ENCODE measurements around the gene ZNF524.
"Not testable (repeated sequence)": the region's sequence is repeated elsewhere in the genome, so short reads cannot be mapped to it uniquely, and the experiment has no call there.

ZNF524 gene, protein sequence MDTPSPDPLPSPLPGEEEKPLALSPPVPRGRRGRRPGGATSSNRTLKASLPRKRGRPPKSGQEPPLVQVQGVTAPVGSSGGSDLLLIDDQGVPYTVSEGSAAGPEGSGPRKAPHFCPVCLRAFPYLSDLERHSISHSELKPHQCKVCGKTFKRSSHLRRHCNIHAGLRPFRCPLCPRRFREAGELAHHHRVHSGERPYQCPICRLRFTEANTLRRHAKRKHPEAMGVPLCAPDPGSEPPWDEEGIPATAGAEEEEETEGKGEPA

DNA sequence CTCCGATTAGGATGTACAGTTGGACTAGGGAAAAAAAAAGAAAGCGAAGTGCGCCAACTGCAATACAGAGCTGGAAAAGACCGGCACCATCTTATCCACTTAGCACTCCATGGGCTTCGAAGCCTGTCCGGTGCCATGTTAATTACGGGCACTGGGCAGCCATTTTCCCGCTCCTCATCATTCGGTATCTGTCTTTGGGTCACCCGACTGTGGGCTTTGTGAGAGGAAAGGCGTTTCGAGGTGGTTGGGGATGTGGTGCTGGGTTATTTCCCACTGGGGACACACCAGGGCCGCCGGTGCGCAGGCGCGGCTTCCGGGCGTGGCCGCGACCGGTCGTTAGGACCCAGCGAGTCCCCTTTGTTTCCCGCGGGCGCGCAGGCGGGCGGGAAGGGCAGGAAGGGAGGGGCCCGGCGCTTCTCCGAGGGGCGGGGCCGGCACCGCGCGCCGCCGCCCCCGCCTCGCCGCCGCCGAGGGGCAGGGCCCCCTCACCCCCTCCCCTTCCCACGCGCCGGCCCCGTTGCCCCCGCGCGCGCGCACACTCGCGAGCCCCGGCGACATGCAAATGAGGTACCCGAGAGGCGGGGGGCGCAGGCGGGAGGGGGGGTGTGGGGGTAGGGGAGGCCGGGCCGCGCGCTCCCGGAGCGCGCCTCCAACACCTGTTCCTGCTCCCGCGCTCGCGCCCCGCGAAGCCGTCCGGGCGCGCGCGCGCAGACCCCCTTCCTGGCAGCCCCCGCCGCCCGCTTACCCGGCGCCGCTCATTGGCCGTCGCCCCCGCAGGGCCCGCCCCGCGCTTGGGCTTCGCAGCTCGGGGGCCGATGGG, at the start of gene ZNF524:
ZNF524 (plus strand) TSS at position 447 of the 820 bp plus-strand sequence. CDS start 1,825 bp downstream, outside the sequence.
- DNase-seq (ENCODE audit: low read depth) = peak; percentile 76

DNA sequence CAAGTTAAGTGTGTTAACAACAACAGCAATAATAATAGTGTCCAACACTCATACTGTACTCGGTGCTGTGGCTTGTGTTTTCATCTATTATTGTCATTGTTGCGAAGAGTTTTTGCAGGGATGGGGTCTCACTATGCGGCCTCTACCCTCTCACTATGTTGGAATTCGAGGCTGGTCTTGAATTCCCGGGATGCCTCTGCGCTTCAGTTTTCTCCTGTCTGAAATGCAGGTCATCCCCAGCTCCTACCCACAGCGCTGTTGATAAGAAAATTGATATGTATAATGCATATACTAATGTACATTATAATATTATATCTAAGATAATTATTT, 49.8 kb upstream of the ZNF524 start:
- no peak for DNase-seq (ENCODE audit: low read depth)

DNA sequence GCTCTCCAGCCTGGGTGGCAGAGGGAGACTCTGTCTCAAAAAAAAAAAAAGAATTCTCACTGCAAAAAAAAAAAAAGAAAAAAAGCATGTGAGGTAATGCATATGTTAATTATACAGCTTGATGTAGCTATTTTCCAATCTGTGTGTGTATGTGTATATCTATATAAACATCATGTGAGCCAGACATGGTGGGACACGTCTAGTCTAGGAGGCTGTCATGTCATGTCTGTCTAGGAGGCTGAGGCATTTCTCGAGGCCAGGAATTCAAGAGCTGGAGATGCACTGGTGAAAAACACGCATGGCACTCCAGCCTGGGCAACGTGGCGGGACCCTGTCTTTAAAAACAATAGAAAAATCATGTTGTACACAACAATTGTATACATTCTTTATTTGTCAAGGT, 47.9 kb upstream of the ZNF524 start:
- no peak for DNase-seq (ENCODE audit: low read depth)

DNA sequence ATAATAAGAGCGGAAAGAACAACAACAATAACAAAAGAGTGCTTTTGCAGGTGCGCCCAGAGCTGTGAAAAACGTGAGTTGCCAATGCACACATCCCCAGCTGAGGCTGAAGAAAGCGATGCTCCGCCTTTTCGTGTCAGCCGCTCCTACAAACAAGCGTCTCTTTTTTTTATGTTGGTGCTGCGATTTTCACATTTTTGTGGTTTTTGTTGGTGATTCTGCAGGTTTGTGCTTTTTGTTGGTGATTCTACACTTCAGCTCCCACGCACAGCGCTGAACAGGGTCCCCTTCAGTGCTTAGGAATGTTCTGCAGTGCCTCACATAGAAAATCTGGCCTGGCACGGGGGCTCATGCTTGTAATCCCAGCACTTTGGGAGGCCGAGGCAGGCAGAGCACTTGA, 47.5 kb upstream of the ZNF524 start:
- no peak for DNase-seq (ENCODE audit: low read depth)

DNA sequence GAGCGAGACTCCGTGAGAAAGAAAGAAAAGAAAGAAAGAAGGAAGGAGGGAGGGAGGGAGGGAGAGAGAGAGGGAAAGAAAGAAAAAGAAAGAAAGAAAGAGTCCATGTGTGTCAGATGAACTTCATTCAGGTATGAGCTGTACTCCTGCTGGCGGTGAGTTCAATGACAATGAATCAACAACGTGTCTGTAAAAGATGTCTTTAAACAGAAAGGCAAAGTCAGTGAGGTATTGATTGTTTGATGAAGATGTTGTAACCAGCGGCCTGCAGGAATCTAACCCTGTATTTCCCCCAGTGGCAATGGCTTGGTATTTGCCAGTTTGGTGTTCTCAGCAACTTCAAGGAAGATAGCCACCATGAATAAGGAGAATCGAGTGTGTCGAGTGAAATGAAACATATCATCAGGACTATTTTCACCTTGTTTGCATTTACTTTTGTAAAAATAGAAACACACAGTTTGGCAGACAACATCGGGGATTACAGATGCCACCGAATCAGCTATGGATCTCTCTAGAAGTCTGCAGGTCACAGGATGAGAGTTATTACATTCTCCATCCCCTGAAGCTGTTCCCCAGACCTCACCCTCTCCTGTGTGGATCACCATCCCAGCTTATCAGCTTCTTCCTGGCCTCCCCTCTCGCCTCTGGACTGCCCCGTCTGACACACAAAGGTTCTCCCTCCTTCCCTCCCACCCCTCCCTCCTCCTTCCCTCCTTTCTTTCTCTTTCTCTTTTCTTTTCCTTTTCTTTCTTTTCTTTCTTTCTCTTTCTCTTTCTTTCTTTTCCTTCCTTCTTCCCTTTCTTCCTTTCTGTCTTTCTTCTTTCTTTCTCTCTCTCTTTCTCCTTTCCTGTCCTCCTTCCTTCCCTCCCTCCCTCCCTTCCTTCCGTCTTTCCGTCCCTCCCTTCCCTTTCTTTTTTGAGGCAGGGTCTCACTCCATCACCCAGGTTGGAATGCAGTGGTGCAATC, 46.6 kb upstream of the ZNF524 start:
- no peak for DNase-seq (ENCODE audit: low read depth)

DNA sequence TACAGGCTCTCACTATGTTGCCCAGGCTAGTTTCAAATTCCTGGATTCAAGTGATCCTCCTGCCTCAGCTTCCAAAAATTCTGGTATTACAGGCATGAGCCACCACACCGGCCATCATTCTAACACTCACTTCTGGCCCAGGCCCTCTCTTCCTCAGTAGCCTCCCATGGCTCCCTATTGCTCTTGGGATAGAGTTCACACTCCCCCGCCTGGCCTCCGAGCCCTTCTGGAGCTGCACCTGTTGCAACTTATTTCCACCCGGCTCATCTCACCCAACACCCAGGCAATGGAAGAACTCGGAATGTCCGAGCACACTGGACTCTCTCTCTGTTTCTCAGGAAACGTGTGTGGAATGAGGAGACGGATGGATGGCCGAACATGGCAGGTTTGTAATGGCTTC, 45.8 kb upstream of the ZNF524 start:
- no peak for DNase-seq (ENCODE audit: low read depth)

DNA sequence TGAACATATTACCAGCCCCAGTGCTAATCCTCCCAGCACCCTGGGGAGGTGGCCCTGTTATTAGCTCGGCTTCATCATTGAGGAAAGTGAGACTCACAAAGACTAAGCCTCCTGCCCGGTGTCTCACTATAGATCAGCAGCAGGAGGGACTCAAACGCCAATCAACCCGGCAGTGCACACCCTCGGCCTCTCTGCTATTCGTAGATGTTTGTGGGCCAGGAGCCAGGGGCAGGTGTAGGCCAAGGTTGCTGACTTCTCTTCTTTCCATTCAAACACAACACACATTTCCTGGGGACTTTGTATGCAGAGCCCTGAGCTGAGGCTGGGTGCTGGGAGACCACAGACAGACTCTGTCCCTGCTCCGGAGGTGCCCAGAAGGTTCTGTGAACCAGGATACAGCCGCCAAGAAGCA, 45.3 kb upstream of the ZNF524 start:
- no peak for DNase-seq (ENCODE audit: low read depth)

DNA sequence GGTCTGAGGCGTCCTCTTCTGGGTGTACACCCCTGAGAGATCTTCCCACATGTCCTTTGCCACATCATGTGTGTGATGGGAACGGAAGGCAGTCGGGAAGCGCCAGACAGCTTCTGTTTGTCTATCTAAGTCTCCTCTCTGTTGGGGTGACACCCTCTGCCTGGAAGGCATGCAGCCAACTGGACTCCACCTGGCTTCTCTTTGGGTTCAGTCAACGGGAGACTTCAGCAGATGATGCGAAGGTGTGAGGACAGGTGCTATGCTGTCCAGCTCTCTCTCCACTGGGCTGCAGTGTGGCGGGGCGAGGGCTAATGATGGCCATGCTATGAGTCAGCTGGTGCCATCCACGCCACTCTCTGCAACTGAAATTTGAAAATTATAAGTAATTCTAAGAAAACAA, 40.4 kb upstream of the ZNF524 start:
- no peak for DNase-seq (ENCODE audit: low read depth)

DNA sequence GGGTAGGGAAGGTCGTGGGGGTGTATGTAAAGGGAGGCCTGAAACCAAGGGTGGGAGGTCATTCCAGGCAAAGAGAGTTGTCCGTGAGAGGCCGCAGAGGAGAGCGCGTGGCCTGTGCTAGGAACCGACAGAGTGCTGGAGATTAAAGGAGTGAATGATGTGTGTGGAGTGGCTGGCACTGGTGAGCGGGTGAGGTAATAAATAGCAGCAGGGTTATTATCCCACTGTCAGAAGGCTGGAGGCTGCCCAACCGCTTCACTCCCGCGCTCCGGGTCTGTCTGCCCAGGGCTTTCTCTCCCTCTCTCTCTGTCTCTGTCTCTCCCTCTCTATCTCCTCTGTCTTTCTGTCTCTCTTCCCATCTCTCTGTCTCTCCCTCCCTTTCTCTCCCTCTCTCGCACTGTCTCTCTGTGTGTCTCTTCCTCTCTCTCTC, 36.8 kb upstream of the ZNF524 start:
- DNase-seq (ENCODE audit: low read depth) = no peak

DNA sequence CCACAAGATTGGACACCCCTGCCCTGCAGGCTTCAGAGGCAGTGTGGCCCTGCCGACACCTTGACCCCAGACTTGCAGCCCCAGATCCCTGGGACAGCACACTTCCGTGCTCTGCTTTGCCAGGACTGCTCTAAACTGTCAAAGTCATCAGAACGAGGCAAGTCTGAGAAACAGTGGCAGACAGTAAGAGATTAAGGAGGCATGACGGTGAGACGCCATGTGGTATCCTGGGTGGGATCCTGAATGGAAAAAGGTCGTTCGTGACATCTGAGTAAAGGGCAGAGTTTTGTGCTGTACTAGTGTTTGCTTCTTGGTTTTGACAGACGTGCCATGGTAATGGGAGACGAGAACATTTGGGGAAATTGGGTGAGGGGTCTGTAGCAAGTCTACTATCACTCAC, 33.3 kb upstream of the ZNF524 start:
- DNase-seq (ENCODE audit: low read depth) = no peak

DNA sequence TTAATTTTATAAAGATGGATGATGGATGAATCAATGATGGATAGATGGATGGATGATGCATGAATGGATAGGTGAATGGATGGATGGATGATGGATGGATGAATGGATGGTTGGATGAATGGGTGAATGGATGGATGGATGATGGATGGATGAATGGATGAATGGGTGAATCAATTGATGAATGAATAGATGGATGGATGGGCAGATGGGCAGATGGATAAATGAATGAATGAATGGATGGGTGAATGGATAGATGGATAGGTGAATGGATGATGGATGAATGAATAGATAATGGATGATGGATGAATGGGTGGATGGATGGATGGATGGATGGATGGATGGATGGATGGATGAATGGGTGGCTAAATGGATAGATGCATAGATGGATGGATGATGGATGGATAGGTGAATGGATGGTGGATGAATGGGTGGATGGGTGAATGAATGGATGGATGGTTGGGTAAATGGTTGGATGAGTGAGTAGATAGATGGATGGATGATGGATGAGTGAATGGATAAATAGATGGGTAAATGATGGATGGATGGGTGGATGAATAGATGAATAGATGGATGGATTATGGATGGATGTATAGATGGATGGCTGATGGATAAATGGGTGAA, 32.3 kb upstream of the ZNF524 start:
- no peak for DNase-seq (ENCODE audit: low read depth)

DNA sequence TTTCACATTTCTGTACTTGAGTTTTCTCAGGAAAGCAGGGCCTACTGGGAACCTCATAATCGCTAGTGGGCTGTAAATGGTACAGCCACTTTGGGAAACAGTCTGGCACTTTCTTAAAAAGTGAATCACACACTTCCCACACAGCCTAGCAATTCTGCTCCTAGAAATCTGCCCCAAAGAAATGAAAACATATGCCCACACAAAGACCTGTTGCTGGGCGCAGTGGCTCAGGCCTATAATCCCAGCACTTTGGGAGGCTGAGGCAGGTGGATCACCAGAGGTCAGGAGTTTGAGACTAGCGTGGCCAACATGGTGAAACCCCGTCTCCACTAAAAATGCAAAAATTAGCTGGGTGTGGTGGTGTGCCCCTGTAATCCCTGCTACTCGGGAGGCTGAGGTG, 30.6 kb upstream of the ZNF524 start:
- not testable (repeated sequence) for DNase-seq (ENCODE audit: low read depth)

DNA sequence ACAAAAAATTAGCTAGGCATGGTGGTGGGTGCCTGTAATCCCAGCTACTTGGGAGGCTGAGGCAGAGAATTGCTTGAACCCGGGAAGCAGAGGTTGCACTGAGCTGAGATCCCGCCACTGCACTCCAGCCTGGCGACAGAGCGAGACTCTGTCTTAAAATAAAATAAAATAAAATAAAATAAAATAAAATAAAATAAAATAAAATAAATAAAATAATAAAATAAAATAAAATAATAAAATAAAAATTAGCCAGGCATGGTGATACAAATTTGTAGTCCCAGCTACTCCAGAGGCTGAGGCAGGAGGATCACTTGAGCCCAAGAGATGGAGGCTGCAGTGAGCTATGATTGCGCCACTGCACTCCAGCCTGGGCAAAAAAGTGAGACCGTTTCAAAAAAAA, 26.2 kb upstream of the ZNF524 start:
- not testable (repeated sequence) for DNase-seq (ENCODE audit: low read depth)

DNA sequence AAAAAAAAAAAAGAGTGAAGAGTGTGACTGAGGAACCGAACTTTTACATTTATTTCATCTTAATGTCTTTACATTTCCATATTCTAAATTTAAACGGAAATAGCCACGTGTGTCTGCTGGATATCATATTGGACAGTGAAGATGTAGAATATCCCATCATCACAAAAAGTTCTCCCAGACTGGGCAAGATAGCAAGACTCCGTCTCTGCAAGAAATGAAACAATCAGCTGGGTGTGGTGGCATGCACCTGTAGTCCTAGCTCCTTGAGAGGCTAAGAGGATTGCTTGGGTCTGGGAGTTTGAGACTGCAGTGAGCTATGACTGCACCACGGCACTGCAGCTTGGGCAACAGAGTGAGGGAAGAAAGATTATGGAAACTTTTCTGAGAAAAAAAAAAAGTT, 23.3 kb upstream of the ZNF524 start:
- no peak for DNase-seq (ENCODE audit: low read depth)

DNA sequence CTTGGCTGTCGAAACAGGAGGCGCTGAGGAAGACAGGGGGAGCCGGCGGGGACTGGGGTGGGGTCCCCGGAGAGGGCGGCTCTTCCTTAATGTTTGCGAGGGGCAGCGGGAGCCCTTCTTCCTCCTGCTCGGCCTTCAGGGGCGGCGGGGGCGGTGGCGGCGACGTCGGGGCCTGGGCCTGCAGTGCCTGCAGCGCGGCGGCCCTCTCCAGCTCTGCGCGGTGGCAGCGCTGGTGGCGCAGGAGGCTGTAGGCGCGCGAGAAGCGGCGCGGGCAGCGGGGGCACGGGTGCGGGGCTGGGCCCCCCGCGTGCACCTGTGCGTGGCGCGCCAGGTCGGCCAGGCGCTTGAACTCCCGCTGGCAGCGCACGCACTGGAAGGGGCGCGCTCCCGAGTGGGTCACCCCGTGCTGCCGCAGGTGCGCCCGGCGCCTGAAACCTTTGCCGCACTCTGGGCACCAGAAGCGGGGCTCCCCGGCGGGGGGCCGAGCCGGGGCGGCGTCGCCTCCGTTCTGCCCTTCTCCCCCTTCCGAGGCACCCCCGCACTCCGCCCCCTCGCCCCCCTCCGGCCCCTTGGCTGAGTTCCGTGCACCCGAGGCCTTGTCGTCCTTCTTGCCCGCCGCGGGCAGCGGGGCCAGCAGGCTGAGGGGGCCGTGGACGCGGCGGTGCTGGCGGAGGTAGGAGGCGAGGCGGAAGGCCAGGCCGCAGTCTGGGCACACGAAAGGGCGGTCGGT, 21.9 kb upstream of the ZNF524 start:
- DNase-seq (ENCODE audit: low read depth) = no peak

DNA sequence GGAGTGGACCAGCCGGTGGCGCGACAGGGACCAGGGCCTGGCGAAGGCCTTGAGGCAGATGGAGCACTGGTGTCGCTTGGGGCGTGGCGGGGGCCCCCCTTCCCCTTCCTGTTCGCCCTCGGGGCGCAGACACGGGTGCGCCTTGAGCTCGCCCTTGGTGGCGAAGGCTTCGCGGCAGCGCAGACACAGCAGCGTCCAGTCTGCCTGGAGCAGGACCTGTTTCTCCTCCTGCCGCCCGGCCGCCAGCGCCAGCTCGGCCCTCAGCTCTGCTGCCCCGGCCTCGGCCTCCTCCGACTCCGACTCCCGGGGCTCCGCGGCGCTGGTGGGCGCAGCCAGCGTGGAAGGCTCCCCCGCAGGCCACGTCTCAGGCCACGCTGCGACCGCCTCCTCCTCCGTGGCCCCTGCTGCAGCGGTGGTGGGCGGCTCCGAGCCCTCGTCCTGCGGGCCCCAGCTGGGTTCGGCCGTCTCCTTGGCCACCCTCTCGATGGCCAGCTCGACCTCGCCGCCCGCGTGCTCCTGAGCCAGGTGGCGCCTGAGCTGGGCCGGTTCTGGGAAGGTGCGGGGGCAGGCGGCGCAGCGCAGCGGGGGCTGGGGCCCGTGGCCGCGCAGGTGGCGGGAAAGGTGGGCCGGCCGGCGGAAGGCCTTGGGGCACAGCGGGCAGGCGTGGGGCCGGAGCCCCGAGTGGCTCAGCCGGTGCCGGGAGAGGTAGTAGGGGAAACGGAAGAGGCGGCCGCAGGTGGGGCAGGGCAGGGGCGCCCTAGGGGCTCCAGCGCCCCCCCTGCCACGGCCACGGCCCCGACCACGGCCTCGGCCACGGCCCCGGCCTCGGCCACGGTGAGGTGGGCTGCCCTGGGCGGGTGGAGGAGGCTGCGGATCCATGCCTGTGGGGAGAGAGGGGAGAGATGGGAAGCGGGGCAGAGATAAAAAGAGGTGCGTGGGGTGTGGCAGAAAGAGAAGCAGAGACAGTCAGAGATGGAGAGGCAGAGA, 21.0 kb upstream of the ZNF524 start:
- DNase-seq (ENCODE audit: low read depth) = no peak

DNA sequence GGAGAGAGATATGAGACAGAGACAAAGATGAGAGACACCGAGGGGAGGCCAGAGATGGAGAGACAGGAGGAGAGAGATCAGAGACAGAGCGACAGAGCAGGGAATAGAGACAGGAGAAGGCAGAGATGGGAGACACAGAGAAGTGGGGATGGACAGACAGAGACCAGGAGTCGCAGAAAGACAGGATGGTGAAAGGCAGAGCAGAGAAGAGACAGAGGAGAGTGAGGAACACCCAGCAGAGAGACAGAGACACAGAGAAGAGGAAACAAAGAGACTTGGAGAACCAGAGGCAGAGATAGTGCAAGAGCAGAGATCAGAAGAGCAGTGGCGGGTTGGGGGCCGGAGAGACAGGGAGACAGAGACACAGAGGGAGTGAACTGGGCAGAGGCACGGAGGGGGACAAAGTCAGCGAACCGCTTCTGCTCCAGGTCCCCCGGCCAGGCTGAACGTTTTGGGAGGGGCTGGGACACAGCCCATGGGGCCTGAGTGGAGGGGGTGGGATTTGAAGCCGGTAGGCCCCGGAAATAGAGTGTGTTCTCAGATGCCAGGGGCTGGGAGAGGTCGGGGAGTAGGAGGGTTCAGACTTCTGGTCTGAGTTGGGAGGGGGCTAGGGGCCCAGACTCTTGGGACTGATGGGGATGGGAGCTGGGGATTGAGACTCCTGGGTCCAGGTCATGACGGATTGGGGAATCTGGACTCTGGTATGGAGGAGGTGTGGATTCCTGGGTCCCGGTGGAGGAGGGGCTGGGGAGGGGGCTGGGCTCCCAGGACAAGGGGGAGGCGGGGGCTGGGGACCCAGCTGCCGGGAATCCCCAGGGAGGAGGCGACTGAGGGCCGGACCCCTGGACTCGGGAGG, 20.1 kb upstream of the ZNF524 start:
- DNase-seq (ENCODE audit: low read depth) = no peak

DNA sequence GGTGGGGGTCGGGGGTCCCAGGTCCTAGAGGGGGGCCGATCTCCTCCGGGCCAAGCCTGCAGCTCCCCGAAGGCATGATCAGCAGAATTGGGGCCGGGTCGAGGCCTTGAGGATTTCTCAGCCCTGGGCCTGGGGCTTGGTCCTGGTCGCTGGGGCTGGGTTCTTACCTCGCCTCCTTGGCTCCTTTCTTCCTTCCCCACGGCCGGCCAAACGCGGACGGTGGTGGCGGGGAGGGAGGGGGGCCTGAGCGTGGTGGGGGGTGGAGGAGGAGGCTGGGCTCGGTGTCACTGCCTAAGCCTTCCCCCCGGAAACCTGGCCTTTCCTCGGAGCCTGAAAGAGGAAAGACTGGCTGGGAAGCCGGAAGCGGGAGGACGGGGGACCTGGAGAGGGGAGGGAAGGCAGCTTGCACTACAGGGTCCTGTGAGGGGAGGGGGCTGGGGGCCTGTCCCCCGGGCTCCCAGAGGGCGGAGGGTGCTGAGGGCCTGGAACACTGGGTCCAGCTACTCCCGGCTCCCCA, 19.4 kb upstream of the ZNF524 start, which contains the start of gene ZNF579:
ZNF579 (minus strand) TSS at position 221 of the 517 bp plus-strand sequence. CDS start 1,209 bp downstream, outside the sequence.
- peak; percentile 39 for DNase-seq (ENCODE audit: low read depth)
